GM06990 (cell line): ENCODE results near the gene ATG13.

Experiments used
- DNase-seq: peaks from one replicate; pipeline ENCODE4 v3.0.0-alpha.2; 2011; ENCODE audit not compliant: insufficient read length; ENCODE audit errors: extremely low read depth
- H3K27me3 ChIP-seq: replicated peaks from 2 replicates; pipeline ENCODE4 v1.6.0; 2011; ENCODE audit warnings: low read length; ENCODE audit not compliant: control insufficient read depth, insufficient read depth
- H3K36me3 ChIP-seq: 2 replicates; pipeline ENCODE4 v1.5.1; 2011; ENCODE audit warnings: low read length; ENCODE audit not compliant: control insufficient read depth, insufficient read depth
- H3K4me3 ChIP-seq: replicated peaks from 2 replicates; pipeline ENCODE4 v1.5.1; 2011; ENCODE audit warnings: low read depth, mild to moderate bottlenecking, control low read depth, low read length
- CTCF ChIP-seq: IDR thresholded peaks from 2 replicates; pipeline ENCODE4 v1.5.1; 2011; ENCODE audit warnings: low read length, control low read depth, mild to moderate bottlenecking, inconsistent platforms; ENCODE audit not compliant: insufficient read depth, poor library complexity, severe bottlenecking

ATG13 gene

DNA sequence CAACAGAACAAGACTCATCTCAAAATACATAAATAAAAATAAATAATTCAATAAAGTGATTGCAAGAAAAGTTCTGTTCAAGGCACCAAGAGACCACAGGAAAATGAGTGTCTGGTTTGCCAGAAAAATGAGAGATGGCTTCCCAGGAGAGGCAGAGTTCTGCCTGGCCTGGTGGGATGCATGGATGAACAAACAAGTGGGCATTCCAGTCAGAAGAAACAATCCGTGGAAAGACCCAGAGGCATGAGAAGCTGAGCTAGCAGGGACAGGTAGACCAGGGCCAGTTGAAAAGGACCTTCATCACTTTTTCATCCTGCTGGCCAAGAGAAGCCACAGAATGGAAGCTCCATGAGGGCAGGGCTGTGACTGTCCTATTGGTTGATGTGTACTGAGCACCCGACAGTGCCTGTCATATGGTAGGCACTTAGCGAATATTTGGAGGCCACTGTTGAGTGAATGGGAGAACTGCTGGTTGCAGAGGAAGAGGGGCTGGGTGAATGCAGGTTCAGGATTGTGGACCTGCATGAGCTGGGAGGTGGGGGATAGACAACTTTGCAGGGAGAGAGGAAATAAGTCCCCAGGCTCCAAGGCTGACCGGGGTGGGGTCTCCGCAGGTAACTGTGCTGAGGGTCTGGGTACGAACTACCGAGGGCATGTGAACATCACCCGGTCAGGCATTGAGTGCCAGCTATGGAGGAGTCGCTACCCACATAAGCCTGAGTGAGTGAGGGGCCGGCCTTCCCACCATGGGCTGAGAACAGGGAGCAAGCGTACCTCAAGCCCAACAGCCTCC, 105.4 kb downstream of the ATG13 start:
- no peak for TF ChIP-seq CTCF
- Histone ChIP-seq H3K4me3 (no peak overlapping the region), H3K27me3 (no peaks in the 10 kb centered on the region), H3K36me3 (no peaks in the 10 kb centered on the region)
- no peak for DNase-seq

- no peak for DNase-seq
- H3K4me3 ChIP-seq = no peak overlapping the region
- H3K36me3 ChIP-seq = no peaks in the 10 kb centered on the region
- no peaks in the 10 kb centered on the region for H3K27me3 ChIP-seq
- TF ChIP-seq CTCF = no peak
Observed at GRCh38 chr11:46723359-46723680, 106.0 kb downstream of the ATG13 start.

DNA sequence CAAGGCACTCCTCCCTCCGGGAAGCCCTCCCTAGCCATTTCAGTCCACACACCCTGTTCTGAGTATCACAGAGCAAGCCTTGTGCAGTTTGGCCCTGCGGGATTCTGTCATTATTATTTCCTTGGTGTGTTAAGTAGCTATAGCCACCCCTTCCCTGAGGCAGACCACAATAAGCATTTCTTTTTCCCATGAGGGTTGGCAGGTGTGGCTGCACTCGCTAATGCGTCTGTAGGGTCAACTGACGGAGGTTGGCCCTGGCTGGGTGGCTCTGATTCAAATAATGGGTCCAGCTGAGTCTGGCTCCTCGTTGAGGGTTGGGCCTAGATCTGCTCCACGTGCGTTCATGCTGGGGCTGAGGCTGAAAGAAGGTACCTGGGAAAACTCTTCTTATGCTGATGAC, 106.7 kb downstream of the ATG13 start:
- DNase-seq = no peak

More for the DNA sequence above, 106.7 kb downstream of the ATG13 start:
- H3K4me3 ChIP-seq = no peak overlapping the region
- no peaks in the 10 kb centered on the region for H3K36me3 ChIP-seq
- H3K27me3 ChIP-seq = no peaks in the 10 kb centered on the region
- no peak for TF ChIP-seq CTCF
